SH-SY5Y (cell line): Measurements from ENCODE around the gene PIK3R4.

ENCODE experiments used
- GATA2 ChIP-seq: IDR thresholded peaks from 2 replicates; pipeline ENCODE4 v1.6.1; 2011; ENCODE audit warnings: mild to moderate bottlenecking, low read depth, low read length
- GATA3 ChIP-seq: IDR thresholded peaks from 2 replicates; pipeline ENCODE4 v1.6.1; 2011; ENCODE audit warnings: low read depth, mild to moderate bottlenecking, low read length, moderate library complexity

DNA sequence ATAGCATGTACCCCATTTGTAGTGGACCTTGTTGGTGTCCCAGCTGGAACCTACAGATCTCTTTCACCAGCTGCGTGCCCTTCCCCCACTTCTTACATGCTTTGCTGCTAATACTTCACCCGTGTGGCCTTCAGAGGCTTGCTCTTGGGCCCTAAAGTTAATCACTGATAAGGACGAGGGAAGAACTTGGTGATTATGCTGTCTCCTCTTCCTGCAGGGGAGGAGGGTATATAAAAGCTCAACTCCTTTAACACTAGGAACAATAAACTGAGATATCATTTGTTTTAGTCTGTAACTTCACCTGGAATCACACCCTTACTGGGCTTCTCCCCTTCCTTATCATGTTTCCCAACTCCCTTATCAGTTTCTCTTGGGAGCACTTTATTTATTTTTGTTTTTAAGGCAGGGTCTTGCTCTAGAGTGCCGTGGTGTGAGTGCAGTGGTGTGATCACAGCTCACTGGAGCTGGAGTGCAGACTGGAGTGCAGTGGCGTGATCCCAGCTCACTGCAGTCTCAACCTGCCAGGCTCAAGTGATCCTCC is 43.2 kb upstream of the PIK3R4 start:
- TF ChIP-seq GATA2 (no peak), GATA3 (no peak)
